Dedifferentiated amniotic fluid mesenchymal stem cell (primary cell): ENCODE results near the gene MSL2.
"Not testable (repeated sequence)": the region's sequence is repeated elsewhere in the genome, so short reads cannot be mapped to it uniquely, and the experiment has no call there.

Source experiments
- DNase-seq: peaks from one replicate; pipeline ENCODE4 v3.0.0-alpha.2; 2016; ENCODE audit errors: extremely low spot score

MSL2 gene

GRCh38 chr3:136146981-136147729 is 49.0 kb downstream of the MSL2 start:
- no peak for DNase-seq

- DNase-seq, result not testable (repeated sequence)
Observed at GRCh38 chr3:136144397-136144796, 51.7 kb downstream of the MSL2 start.

- DNase-seq, result peak; percentile 45
Observed at GRCh38 chr3:136142592-136142991, 53.5 kb downstream of the MSL2 start.

- DNase-seq, result no peak
Observed at GRCh38 chr3:136141891-136142290, 54.2 kb downstream of the MSL2 start.

GRCh38 chr3:136141291-136141785 is 54.8 kb downstream of the MSL2 start:
- no peak for DNase-seq

GRCh38 chr3:136136454-136136853 is 59.7 kb downstream of the MSL2 start:
- no peak for DNase-seq

GRCh38 chr3:136135039-136135802 is 60.9 kb downstream of the MSL2 start:
- no peak for DNase-seq

- DNase-seq, result no peak
Observed at GRCh38 chr3:136134091-136134490, 62.0 kb downstream of the MSL2 start.

- not testable (repeated sequence) for DNase-seq
Observed at GRCh38 chr3:136131647-136132046, 64.5 kb downstream of the MSL2 start.

- no peak for DNase-seq
Observed at GRCh38 chr3:136122006-136122405, 74.1 kb downstream of the MSL2 start.

GRCh38 chr3:136120373-136121348 is 75.5 kb downstream of the MSL2 start:
- DNase-seq, result no peak

- not testable (repeated sequence) for DNase-seq
Observed at GRCh38 chr3:136119783-136120182, 76.4 kb downstream of the MSL2 start.

- not testable (repeated sequence) for DNase-seq
Observed at GRCh38 chr3:136119332-136119731, 76.8 kb downstream of the MSL2 start.

- no peak for DNase-seq
Observed at GRCh38 chr3:136114421-136114820, 81.7 kb downstream of the MSL2 start.

GRCh38 chr3:136110481-136110880 is 85.7 kb downstream of the MSL2 start:
- DNase-seq, result no peak

GRCh38 chr3:136109499-136109898 is 86.6 kb downstream of the MSL2 start:
- no peak for DNase-seq

GRCh38 chr3:136106101-136106500 is 90.0 kb downstream of the MSL2 start:
- no peak for DNase-seq

GRCh38 chr3:136105044-136105443 is 91.1 kb downstream of the MSL2 start:
- DNase-seq, result no peak
